Hepatocyte (in vitro differentiated cells): ENCODE measurements around the gene XPO5. TPM values are rescaled to one million over a fixed set of nuclear protein-coding genes. Genes with fewer than 3 reads are reported as not detected.

Source experiments
- DNase-seq: peaks from one replicate; pipeline ENCODE4 v3.0.0-alpha.2; 2016; ENCODE audit warnings: low spot score
- H2AFZ ChIP-seq: fragments of 200-600 bp; sonication (generic); 2 replicates; pipeline ENCODE4 v1.6.0; 2016; ENCODE audit warnings: antibody characterized with exemption, mild to moderate bottlenecking
- H3K27ac ChIP-seq: fragments of 200-600 bp; sonication (generic); 2 replicates; pipeline ENCODE4 v1.5.1; 2016; ENCODE audit warnings: mild to moderate bottlenecking
- H3K27me3 ChIP-seq: fragments of 200-600 bp; sonication (generic); 2 replicates; pipeline ENCODE4 v1.6.1; 2016
- H3K36me3 ChIP-seq: fragments of 200-600 bp; sonication (generic); replicated peaks from 2 replicates; pipeline ENCODE4 v1.5.1; 2016; ENCODE audit warnings: low read depth; ENCODE audit not compliant: insufficient read depth
- H3K4me1 ChIP-seq: fragments of 200-600 bp; sonication (generic); 2 replicates; pipeline ENCODE4 v1.5.1; 2016; ENCODE audit warnings: mild to moderate bottlenecking, moderate library complexity; ENCODE audit not compliant: insufficient read depth
- H3K4me2 ChIP-seq: fragments of 200-600 bp; sonication (generic); 2 replicates; pipeline ENCODE4 v1.6.0; 2016
- H3K4me3 ChIP-seq: fragments of 200-600 bp; sonication (generic); 2 replicates; pipeline ENCODE4 v1.5.1; 2016; ENCODE audit warnings: mild to moderate bottlenecking
- H3K79me2 ChIP-seq: fragments of 200-600 bp; sonication (generic); 2 replicates; pipeline ENCODE4 v1.6.0; 2017; ENCODE audit warnings: mild to moderate bottlenecking
- H3K9me2 ChIP-seq: fragments of 200-600 bp; sonication (generic); replicated peaks from 2 replicates; pipeline ENCODE4 v1.6.0; 2017; ENCODE audit warnings: mild to moderate bottlenecking; ENCODE audit not compliant: insufficient read depth
- H3K9me3 ChIP-seq: fragments of 200-600 bp; sonication (generic); 2 replicates; pipeline ENCODE4 v1.5.1; 2016; ENCODE audit warnings: low read depth, mild to moderate bottlenecking
- H4K20me1 ChIP-seq: fragments of 200-600 bp; sonication (generic); 2 replicates; pipeline ENCODE4 v1.6.0; 2016; ENCODE audit warnings: mild to moderate bottlenecking; ENCODE audit not compliant: insufficient read depth, poor library complexity, severe bottlenecking
- EZH2 ChIP-seq: fragments of 200-600 bp; sonication (generic); IDR thresholded peaks from 2 replicates; pipeline ENCODE4 v1.6.1; 2016; ENCODE audit warnings: antibody characterized with exemption, mild to moderate bottlenecking, borderline replicate concordance
- EZH2phosphoT487 ChIP-seq: fragments of 200-600 bp; sonication (generic); IDR thresholded peaks from one replicate; pipeline ENCODE4 v1.6.1; 2018; ENCODE audit warnings: antibody characterized with exemption, mild to moderate bottlenecking, low read depth, moderate library complexity; ENCODE audit not compliant: unreplicated experiment, severe bottlenecking
- WGBS: methylation state at CpG from one replicate; pipeline ENCODE4 v1.1.6; 2016; ENCODE audit warnings: low lambda C conversion rate; ENCODE audit errors: missing lambda C conversion rate; 5-methylcytosine and 5-hydroxymethylcytosine counted together
- polyA plus RNA-seq: library from polyadenylated mRNA; unstranded; fragments of >200 nt; fragmentation: Nextera tagmentation; extraction: Ambion mirVana; gene quantifications from 2 replicates; pipeline ENCODE4 v1.2.1, GENCODE V29; 2016
- small RNA-seq: library from RNA; depleted of rRNA; stranded (forward); fragments of <200 nt; gene quantifications from one replicate; pipeline ENCODE3, GENCODE V24; 2014
- total RNA-seq: library from RNA; depleted of rRNA; stranded (reverse); fragments of >200 nt; gene quantifications from 2 replicates; pipeline ENCODE4 v1.2.3, GENCODE V29; 2014
- TF ChIP-seq, protein P1 (sequence below): fragments of 200-600 bp; sonication (generic); IDR thresholded peaks from 2 replicates; pipeline ENCODE4 v1.5.1; 2016; ENCODE audit warnings: antibody characterized with exemption, mild to moderate bottlenecking; ENCODE audit not compliant: poor library complexity

The XPO5 gene
- total and polyA plus RNA-seq, 2 experiments from 2014 or later, result 16.2 to 23.4 TPM

DNA sequence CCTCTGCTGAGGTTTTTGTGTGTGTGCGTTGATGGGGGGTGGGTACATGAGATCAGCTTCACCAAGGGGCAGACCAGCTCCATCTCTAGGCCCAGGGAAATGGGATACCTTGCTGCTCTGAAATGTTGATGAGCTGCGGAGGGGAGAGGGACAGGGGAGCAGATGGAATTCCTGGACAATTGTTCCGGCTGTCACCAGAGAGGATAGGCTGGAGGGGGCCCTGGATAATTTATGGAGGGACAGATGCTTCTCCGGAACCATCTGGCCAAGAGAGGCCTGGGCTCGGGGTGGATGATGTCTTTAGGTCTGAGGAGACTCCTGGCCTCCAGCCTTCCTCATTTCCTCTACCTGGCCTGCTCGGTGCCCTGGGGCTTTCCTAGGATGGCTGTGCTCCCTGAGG, 100.3 kb downstream of the XPO5 start:
- H3K79me2 ChIP-seq, result peaks cover 29% of the 10 kb centered on the region
- WGBS, result 86% methylated on average over 6 of the region's 6 CpGs
- no peak overlapping the region for H3K27ac ChIP-seq
- H4K20me1 ChIP-seq, result peaks cover 2% of the 10 kb centered on the region
- DNase-seq, result no peak
- no peaks in the 10 kb centered on the region for H3K9me3 ChIP-seq
- no peak overlapping the region for H3K4me3 ChIP-seq
- no peaks in the 10 kb centered on the region for H3K9me2 ChIP-seq
- no peak overlapping the region for H2AFZ ChIP-seq
- no peak for TF ChIP-seq EZH2
- TF ChIP-seq, protein P1, sequence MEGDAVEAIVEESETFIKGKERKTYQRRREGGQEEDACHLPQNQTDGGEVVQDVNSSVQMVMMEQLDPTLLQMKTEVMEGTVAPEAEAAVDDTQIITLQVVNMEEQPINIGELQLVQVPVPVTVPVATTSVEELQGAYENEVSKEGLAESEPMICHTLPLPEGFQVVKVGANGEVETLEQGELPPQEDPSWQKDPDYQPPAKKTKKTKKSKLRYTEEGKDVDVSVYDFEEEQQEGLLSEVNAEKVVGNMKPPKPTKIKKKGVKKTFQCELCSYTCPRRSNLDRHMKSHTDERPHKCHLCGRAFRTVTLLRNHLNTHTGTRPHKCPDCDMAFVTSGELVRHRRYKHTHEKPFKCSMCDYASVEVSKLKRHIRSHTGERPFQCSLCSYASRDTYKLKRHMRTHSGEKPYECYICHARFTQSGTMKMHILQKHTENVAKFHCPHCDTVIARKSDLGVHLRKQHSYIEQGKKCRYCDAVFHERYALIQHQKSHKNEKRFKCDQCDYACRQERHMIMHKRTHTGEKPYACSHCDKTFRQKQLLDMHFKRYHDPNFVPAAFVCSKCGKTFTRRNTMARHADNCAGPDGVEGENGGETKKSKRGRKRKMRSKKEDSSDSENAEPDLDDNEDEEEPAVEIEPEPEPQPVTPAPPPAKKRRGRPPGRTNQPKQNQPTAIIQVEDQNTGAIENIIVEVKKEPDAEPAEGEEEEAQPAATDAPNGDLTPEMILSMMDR, result no peak
- TF ChIP-seq EZH2phosphoT487, result no peak
- H3K4me2 ChIP-seq, result no peak overlapping the region
- no peaks in the 10 kb centered on the region for H3K27me3 ChIP-seq
- peaks cover 11% of the 10 kb centered on the region for H3K4me1 ChIP-seq
- no peaks in the 10 kb centered on the region for H3K36me3 ChIP-seq

DNA sequence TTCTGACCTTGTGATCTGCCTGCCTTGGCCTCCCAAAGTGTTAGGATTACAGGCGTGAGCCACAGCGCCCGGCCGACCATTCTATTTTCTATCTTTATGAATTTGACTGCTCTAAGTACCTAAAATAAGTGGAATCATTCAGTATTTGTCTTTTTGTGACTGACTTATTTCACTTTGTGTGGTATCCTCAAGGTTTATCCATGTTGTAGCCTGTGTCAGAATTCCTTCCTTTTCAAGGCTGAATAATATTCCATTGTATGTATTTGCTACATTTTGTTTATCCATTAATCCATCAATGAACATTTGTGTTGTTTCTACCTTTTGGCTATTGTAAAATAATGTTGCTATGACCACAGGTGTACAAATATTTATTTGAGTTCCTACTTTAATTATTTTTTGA, 103.3 kb downstream of the XPO5 start:
- Histone ChIP-seq H3K4me3 (no peak overlapping the region), H4K20me1 (no peaks in the 10 kb centered on the region), H3K9me3 (no peaks in the 10 kb centered on the region), H3K27me3 (no peaks in the 10 kb centered on the region), H3K4me2 (no peak overlapping the region), H3K4me1 (no peaks in the 10 kb centered on the region), H3K27ac (no peak overlapping the region), H3K79me2 (no peaks in the 10 kb centered on the region), H3K36me3 (no peaks in the 10 kb centered on the region), H2AFZ (no peak overlapping the region), H3K9me2 (no peaks in the 10 kb centered on the region)
- no peak for DNase-seq
- TF ChIP-seq EZH2, result no peak
- no peak for TF ChIP-seq EZH2phosphoT487
- TF ChIP-seq, protein P1, result no peak
- 94% methylated on average over 4 of the region's 4 CpGs for WGBS

Small RNA genes lying within 50 kb of the gene (small RNA-seq; reads per million reads assigned to genes)
- gene RF00426 (not detected), gene RNU6-1113P (not detected)

Other genes with a start within 250 kb of the XPO5 start
- 13.4 and 14.4 TPM in 2 replicates for gene ZNF318, start 206.4 kb downstream of the XPO5 start, total RNA-seq
- 6.4 and 6.9 TPM in 2 replicates for gene ZNF318, start 206.4 kb downstream of the XPO5 start, polyA plus RNA-seq
- 16.7 and 17.6 TPM in 2 replicates for gene ABCC10, start 148.5 kb downstream of the XPO5 start, total RNA-seq
- 33.3 and 41.3 TPM in 2 replicates for gene ABCC10, start 148.5 kb downstream of the XPO5 start, polyA plus RNA-seq
- 0.33 and 0.60 TPM in 2 replicates for gene DLK2, start 120.5 kb downstream of the XPO5 start, total RNA-seq
- gene DLK2, start 120.5 kb downstream of the XPO5 start, polyA plus RNA-seq, result 1.8 and 2.1 TPM in 2 replicates
- 14.6 and 16.4 TPM in 2 replicates for gene TJAP1, start 98.5 kb downstream of the XPO5 start, total RNA-seq
- gene TJAP1, start 98.5 kb downstream of the XPO5 start, polyA plus RNA-seq, result 10.3 and 13.8 TPM in 2 replicates
- gene LRRC73, start 65.7 kb downstream of the XPO5 start, total RNA-seq, result 0.28 TPM in 1 of 2 replicates, not detected in the other
- 0.07 and 0.22 TPM in 2 replicates for gene LRRC73, start 65.7 kb downstream of the XPO5 start, polyA plus RNA-seq
- 179 and 198 TPM in 2 replicates for gene YIPF3, start 59.1 kb downstream of the XPO5 start, total RNA-seq
- gene YIPF3, start 59.1 kb downstream of the XPO5 start, polyA plus RNA-seq, result 163 and 166 TPM in 2 replicates
- 26.1 and 37.7 TPM in 2 replicates for gene POLR1C, start 58.9 kb downstream of the XPO5 start, total RNA-seq
- gene POLR1C, start 58.9 kb downstream of the XPO5 start, polyA plus RNA-seq, result 33.7 and 36.2 TPM in 2 replicates
- gene POLH, start 147 bp upstream of the XPO5 start, total RNA-seq, result 7.4 and 8.9 TPM in 2 replicates
- gene POLH, start 147 bp upstream of the XPO5 start, polyA plus RNA-seq, result 5.0 and 5.1 TPM in 2 replicates
- gene GTPBP2, start 53.2 kb upstream of the XPO5 start, total RNA-seq, result 42.9 and 59.5 TPM in 2 replicates
- gene GTPBP2, start 53.2 kb upstream of the XPO5 start, polyA plus RNA-seq, result 21.9 and 28.7 TPM in 2 replicates
- 36.3 and 47.6 TPM in 2 replicates for gene MAD2L1BP, start 59.8 kb upstream of the XPO5 start, total RNA-seq
- 32.1 and 43.8 TPM in 2 replicates for gene MAD2L1BP, start 59.8 kb upstream of the XPO5 start, polyA plus RNA-seq
- 0.08 and 0.73 TPM in 2 replicates for gene RSPH9, start 69.0 kb upstream of the XPO5 start, total RNA-seq
- 1.8 and 2.8 TPM in 2 replicates for gene RSPH9, start 69.0 kb upstream of the XPO5 start, polyA plus RNA-seq
- gene MRPS18A, start 111.8 kb upstream of the XPO5 start, total RNA-seq, result 46.1 and 53.1 TPM in 2 replicates
- gene MRPS18A, start 111.8 kb upstream of the XPO5 start, polyA plus RNA-seq, result 68.8 and 71.1 TPM in 2 replicates
- 165 and 179 TPM in 2 replicates for gene VEGFA, start 194.2 kb upstream of the XPO5 start, total RNA-seq
- gene VEGFA, start 194.2 kb upstream of the XPO5 start, polyA plus RNA-seq, result 129 and 148 TPM in 2 replicates